Amniotic epithelial cell (primary cell): Measurements from ENCODE around the gene MECR.
A peak's percentile ranks its signal among the peaks of the same experiment; 100 is the strongest.
"Not testable (repeated sequence)": the region's sequence is repeated elsewhere in the genome, so short reads cannot be mapped to it uniquely, and the experiment has no call there.

Source experiments
- DNase-seq: peaks from one replicate; pipeline ENCODE4 v3.0.0-alpha.2; 2010; ENCODE audit warnings: low read depth

The MECR gene

DNA sequence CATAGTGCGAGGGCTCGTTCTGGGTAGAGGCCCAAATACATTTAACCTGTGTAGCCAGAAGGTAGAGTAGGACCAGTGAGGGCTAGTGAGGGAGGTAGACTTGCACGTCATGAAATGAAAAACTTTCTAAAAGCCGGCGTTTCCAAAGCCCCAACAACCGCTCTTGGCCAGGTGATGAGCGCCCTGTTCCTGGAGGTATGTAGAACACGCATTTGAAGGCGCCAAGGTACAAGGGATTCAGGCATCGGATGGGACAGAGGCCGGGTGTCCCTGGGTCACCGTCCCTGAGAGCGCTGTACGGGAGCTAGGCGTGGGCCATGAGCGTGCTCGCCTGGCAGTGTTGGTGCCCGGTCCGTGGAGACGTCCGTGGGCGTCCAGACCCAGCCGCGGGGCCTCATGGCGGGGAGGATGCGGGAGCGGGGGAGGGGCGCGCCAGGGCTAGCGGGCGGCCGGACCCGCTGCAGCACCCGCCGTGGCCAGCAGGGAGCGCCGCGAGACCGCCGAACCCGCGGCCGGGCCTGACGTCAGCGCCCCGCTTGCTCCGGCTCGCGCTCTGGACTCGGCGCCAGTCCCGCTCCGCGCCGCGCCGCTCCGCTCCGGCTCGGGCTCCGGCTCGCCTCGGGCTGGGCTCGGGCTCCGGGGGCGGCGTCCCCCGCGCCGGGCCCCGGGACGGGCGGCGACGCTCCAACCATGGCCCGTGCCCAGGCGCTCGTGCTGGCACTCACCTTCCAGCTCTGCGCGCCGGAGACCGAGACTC is 5.4 kb upstream of the MECR start, which contains the start of gene PTPRU:
Gene PTPRU (plus strand): TSS at position 568 of the 757 bp plus-strand sequence. CDS start 123 bp downstream, at position 691.
- peak; percentile 45 for DNase-seq

- DNase-seq, result not testable (repeated sequence)
Observed at GRCh38 chr1:29234881-29235280, 4.1 kb upstream of the MECR start.

- no peak for DNase-seq
Observed at GRCh38 chr1:29234471-29234870, 3.7 kb upstream of the MECR start.

DNA sequence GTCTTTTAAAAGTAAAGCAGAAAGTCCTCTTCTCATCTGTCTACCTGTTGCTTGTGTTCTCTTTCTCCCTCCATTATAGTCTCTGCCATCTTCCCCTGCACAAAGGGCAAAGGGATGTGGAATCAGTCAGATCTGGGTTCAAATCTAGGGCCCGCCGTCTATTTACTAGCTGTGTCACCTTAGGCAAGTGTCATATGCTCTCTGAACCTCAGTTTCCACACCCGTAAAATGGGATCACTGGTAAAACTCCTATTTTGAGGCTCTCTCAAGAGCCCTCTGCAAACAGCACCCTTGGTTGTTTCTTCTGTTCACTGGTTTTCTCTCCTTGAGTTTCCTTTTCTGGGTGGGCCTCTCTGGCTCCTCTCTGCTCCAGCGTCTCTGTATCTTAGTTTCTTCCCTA is 3.0 kb upstream of the MECR start:
- DNase-seq, result no peak

DNA sequence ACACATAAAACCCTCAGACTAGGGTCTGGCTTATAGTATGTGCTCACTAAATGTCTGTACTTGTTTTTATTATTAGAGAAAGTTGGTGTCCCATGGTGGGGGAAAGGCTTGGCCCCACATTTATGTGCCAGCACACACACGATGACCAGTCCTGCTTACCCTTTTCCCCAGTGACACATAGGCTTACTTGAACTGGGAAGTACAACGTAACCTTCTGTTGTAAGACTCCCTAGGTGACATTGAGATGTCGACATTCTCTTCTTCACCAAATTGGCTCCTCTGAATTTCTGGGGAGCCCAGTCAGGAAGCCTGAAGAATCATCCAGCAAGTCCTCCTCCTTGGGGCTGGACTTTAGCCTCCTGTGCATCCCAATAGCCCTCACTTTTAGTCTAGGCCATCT is 1.7 kb upstream of the MECR start:
- DNase-seq, result no peak

- DNase-seq, result no peak
Observed at GRCh38 chr1:29230204-29230552, 556 bp downstream of the MECR start.

GRCh38 chr1:29227511-29227910 is 3.2 kb downstream of the MECR start:
- DNase-seq, result no peak

- DNase-seq, result no peak
Observed at GRCh38 chr1:29225361-29225760, 5.4 kb downstream of the MECR start.

- no peak for DNase-seq
Observed at GRCh38 chr1:29224356-29224837, 6.3 kb downstream of the MECR start.

DNA sequence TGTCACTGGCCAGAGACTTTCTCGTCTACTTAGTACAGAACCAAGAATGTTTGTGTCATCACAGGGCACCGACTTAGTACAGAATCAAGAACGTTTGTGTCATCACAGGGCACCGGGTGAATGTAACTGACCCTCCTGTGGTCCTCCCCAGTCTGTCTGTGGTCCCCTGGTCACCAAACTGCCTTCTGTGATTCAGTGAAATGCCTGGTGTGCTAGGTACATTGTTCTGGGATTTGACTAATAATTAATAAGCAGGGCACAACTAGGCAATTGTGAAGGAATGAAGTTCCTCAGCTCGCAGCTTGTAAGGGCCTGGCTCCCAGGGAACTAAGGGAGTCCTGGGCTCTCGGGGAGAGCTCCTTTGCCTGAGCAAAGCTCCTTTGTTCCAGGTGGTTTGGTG is 7.2 kb downstream of the MECR start:
- DNase-seq, result no peak

- no peak for DNase-seq
Observed at GRCh38 chr1:29222686-29223085, 8.0 kb downstream of the MECR start.

- DNase-seq, result not testable (repeated sequence)
Observed at GRCh38 chr1:29222260-29222659, 8.5 kb downstream of the MECR start.

GRCh38 chr1:29221296-29221695 is 9.4 kb downstream of the MECR start:
- no peak for DNase-seq

DNA sequence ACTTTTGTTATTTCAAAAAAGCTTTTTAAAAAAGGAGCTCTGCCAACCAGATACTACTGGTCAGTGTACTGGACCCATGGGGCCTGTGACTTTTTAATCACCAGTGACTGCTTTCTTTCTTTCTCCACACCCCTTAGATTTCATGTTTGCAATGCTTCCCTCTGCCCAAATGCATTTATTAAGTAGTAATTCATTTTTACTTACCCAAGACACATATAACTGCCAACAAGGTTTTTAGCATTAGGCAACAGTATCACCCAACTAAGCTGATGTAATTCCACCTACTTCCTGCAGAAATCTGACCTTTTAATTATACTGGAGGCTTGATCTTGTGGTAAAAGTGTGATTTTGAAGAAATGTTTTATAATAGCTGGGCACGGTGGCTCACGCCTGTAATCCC is 12.5 kb downstream of the MECR start:
- peak; percentile 48 for DNase-seq

DNA sequence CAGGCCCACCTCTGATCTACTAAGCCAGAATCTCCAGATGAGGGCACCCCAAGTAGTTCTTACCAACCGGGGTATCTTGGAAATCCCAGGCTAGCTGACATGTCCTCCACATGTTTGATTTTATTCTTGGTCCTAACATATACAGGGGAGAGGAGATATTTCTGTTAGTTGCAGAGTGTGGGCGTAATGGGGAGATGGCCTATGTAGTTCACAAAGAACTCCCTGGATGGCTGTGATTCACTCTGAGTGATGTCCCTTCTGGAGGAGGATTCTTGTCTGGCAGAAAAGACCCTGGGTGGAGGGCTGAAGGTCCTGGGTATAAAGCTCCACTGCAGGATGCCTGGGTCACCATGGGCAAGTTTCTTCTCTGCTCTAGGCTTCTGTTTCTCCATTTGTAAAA is 13.1 kb downstream of the MECR start:
- no peak for DNase-seq

DNA sequence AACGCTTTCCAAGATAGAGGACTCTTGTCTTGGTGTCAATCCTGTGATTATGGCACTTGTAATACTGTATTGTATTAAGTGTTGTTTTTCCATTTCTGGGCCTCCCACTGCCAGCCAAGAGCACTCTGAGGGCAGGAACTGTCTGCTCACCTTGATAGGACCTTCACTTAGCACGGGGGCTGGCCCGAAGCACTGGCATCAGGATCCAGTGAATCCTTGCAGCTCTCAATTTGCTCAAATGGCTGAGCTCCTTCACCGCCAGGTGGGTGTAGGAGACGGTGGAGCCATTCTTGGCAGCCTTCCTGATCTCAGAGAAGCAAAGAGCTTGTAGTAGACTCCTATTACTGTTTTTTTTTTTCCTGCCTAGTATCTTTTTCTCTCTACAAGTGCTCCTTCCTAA is 17.7 kb downstream of the MECR start:
- no peak for DNase-seq

DNA sequence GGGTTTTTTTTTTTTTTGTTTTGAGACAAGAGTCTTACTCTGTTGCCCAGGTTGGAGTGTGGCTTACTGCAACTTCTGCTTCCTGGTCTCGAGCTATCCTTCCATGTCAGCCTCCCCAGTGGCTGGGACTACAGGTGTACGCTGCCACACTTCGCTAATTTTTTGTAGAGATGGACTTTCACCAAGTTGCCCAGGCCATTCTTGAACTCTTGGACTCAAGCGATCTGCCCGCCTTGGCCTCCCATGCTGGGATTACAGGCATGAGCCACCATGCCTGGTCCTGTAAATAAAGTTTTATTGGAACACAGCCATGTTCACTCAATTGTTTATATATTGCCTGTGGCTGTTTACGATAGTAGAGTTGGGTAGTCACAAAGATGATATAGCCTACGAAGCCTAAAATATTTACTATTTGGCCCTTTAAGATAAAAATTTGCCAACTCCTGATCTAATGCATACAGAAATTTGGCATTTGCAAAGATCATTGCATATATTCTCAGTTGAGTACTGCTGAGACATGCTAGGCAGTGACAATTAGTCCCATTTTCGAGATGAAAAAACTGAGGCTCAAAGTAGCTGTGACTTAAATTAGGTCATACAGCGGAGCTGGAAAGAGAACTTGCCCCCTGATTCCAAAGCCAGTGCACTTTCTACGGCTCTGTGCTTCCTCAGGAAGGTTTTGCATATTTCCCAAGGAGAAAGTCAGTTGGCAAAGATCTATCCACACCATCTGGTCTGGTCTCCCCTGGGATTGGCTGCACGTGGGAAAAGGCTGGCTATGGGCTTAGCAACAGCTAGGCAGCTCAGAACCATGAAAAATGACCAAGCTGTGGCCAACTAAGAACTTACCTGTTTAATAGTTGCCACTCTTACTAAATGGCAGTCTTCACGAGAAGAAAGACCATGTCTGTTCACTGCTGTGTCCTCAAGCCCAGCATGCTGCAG is 19.4 kb downstream of the MECR start:
- DNase-seq, result no peak

DNA sequence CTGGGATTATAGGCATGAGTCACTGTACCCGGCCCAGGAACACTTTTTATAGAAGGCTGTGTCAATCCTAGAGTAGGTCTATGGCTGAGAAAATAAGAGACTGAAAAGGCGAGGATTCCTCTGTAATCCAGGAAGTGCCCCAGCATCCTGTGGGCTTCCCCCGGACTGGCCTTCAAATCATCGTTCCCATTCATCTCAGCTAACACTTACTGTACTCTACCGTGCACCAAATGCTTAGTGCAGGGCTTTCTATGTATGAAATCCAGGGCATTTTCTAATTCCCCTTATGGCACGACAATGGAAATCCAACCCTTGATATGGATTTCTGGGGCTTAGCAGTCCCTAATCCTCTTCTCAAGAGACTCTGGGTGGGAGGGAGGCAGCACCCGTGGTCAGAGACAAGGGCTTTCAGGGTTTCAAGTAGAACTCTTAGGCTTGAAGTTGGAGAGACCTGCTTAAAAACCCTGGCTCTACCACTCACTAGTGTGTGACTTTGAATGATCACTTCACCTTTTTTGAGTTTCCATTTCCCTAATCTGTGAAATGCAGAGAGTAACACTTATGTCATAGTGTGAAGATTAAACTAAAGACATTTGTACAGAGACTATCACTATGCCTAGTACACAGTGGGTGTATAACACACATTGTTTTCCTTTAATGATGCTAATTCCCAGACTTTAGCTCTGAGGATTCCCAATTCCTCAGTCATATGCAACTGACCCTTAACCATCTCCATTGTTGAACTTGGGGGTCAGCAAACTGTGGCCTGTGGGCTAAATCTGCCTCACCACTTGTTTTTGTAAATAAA is 20.3 kb downstream of the MECR start:
- DNase-seq, result peak; percentile 61

GRCh38 chr1:29209173-29209572 is 21.6 kb downstream of the MECR start:
- DNase-seq, result peak; percentile 71

- DNase-seq, result peak; percentile 21
Observed at GRCh38 chr1:29208442-29208841, 22.3 kb downstream of the MECR start.

GRCh38 chr1:29202584-29203340 is 28.0 kb downstream of the MECR start:
- peak; percentile 97 for DNase-seq
